ENCODE data around the gene CCDC57.

The CCDC57 gene

DNA sequence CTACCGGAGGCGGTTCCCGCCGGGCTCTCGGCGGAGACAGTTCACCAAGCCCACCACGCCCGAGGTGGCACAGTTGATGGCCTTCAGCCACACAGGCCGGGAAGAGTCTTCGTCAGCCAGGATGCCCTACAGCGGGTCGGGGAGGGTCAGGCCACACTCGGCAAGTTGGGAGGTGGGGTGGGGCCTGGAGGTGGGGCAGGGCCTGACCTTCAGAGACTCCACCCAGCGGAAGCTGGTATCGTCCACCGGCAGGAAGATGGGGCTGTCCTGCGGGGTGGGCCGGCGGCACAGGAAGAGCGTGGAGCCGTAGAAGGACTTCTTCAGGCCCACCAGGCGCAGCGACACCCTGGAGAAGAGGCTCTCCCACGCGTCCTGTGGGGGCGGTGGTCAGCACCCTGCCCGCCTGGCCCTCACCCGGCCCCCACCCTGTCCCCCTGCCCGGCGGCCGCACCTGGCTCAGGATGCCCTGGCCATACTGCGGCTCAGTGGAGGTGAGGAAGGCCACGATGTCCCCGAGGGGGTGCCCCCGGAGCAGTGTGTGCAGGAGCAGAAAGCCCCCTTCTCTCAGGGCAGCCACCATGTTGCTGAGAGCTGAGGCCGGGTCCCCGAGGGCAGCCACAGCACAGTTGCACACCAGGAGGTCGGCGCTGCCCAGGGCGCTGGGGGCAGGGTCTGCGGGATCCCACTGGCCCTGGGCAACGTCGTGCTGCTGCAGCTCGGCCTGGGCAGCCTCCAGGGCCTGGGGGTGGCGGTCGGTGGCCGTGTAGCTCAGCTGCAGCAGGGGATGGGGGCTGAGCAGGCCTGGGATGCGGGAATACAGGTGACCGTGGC, 127.4 kb downstream of the CCDC57 start:
- TF ChIP-seq, protein P1, sequence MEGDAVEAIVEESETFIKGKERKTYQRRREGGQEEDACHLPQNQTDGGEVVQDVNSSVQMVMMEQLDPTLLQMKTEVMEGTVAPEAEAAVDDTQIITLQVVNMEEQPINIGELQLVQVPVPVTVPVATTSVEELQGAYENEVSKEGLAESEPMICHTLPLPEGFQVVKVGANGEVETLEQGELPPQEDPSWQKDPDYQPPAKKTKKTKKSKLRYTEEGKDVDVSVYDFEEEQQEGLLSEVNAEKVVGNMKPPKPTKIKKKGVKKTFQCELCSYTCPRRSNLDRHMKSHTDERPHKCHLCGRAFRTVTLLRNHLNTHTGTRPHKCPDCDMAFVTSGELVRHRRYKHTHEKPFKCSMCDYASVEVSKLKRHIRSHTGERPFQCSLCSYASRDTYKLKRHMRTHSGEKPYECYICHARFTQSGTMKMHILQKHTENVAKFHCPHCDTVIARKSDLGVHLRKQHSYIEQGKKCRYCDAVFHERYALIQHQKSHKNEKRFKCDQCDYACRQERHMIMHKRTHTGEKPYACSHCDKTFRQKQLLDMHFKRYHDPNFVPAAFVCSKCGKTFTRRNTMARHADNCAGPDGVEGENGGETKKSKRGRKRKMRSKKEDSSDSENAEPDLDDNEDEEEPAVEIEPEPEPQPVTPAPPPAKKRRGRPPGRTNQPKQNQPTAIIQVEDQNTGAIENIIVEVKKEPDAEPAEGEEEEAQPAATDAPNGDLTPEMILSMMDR (IDR thresholded peaks at IDR 0.05; ENCODE audit: low read depth, low read length): no peak
- H3K4me3 ChIP-seq (ENCODE audit: low read depth, low read length): no peak overlapping the region

DNA sequence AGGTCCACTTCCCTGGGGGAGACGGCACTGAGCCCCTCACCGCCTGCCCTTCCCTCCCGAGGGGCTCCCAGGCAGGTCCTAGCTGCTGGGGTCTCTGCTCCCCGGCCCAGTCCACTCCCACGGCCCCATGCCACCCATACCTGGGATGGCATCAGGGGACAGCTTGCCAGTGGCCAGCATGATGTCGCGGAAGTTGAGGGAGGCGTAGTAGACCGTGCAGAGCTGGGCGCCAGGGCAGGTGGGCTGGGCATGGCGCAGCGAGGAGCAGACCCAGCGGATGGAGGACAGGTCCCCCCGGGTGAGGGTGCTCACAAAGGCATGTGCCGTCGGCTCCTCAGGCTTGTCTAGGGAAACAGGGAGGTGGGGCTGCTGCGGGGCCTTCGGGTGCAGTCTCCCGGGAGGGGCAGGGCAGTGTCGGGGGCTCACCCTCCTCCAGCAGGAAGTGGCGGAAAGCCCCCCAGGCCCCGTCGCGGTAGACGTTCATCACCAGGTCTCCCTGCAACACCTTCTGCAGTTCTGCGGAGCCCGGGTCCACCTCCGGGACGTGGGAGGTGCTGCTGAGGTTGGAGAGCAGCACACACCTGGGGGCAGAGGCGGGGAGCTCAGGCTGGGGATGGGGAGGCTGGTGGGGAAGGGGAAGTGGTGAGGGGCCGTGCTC, 128.1 kb downstream of the CCDC57 start:
- TF ChIP-seq, protein P1 (IDR thresholded peaks at IDR 0.05; ENCODE audit: low read depth, low read length): no peak
- no peak overlapping the region for H3K4me3 ChIP-seq (ENCODE audit: low read depth, low read length)

DNA sequence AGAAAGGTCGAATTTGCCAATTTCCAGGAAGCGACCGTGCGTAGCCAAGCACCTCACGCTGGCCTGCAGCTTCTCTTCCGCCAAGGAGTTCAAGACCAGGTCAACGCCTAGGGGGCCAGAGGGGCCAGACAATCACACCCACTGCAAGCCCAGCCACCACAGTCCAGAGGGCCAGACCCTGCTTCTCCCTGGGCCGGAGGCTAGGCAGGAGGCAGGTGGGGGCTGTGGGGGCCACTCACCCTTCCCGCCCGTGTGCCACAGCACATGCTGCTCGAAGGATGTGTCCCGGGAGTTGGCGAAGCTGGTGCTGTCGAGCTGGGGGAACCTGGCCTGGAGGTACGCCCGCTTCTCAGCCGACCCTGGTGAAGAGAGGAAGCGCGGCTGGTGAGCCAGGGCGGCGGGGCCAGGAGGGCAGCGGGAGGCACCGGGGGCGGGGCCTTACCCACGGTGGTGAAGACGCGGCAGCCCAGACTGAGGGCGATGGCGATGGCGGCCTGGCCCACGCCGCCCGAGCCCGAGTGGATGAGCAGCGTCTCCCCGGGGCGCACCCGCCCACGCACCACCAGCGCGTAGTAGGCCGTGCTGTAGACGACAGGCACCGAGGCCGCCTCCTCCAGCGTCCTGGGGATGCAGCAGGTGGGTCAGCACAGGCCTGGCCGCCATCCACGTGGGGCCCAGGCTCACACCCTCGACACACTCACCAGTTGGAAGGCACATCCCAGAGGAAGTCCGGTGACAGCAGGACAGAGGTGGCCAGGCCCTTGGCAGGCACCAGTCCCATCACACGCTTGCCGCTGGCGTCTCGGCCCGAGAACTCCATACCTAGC, 128.9 kb downstream of the CCDC57 start:
- TF ChIP-seq, protein P1 (IDR thresholded peaks at IDR 0.05; ENCODE audit: low read depth, low read length): no peak

DNA sequence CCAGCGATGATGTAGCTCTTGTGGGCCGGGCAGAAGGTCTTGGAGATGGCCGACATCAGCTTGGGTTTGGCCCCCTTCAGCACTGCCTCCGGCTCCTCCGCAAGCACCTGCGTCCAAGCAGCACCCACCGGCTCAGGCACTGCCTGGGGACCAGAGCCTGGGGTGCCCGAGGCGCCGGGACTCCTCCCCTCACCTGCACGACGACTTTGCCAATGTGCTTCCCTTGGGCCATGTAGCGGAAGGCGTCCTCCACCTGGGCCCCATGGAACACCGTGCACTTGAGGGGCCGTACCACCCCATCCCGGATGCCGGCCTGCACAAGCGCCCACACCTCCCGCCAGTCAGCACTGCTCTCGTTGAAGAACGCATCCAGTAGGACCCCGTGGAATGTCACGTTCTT, 129.6 kb downstream of the CCDC57 start:
- TF ChIP-seq, protein P1 (IDR thresholded peaks at IDR 0.05; ENCODE audit: low read depth, low read length): no peak
- H3K4me3 ChIP-seq (ENCODE audit: low read depth, low read length): no peak overlapping the region

More for the DNA sequence above, 128.9 kb downstream of the CCDC57 start:
- no peak overlapping the region for H3K4me3 ChIP-seq (ENCODE audit: low read depth, low read length)

DNA sequence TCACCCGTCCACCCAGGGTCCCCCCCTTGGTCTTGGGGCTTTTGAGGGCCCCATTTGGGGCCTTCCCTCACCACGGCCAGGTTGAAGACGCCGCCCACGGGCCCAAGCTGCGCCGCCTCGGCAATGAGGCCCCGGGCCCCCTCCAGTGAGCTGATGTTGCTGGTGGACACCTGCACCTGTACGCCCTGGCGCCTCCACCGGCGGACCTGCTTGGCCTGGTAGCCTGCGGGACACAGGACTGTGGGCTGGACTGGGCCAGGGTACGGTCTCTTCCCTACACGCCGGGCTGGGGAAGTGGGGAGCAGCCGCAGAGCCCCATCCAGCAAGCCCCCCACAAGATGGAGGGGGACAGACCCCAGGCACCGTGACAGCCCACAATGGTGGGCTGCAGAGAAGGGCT, 130.2 kb downstream of the CCDC57 start:
- H3K4me3 ChIP-seq (ENCODE audit: low read depth, low read length): no peak overlapping the region
- TF ChIP-seq, protein P1 (IDR thresholded peaks at IDR 0.05; ENCODE audit: low read depth, low read length): no peak

DNA sequence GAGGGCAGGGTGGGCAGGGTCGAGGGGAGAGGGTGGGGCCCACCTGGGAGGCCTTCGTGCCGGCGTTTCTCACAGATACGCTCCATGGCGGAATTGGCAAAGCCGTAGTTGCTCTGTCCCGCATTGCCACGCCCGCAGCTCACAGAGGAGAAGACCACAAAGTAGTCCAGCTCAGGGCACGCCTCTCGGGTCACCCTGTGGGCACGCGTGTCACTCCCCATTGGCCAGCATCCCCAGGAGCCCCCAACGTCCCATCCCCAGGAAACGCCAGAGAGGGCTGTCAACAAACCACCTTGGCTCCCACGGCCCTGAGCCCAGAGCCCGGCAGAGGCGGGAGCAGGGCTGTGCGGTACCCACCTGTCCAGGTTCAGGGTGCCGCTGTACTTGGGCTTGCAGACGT, 130.7 kb downstream of the CCDC57 start:
- TF ChIP-seq, protein P1 (IDR thresholded peaks at IDR 0.05; ENCODE audit: low read depth, low read length): no peak
- H3K4me3 ChIP-seq (ENCODE audit: low read depth, low read length): no peak overlapping the region

Data from WI38 (cell line).